Esophagus muscularis mucosa (tissue), 4 donors: ENCODE data around the gene TSPYL1. TPM values are rescaled to one million over a fixed set of nuclear protein-coding genes. Genes with fewer than 3 reads are reported as not detected.

Experiments used
- DNase-seq: peaks from one replicate; pipeline ENCODE4 v3.0.0-alpha.2; 2017; ENCODE audit errors: extremely low spot score
- H3K27ac ChIP-seq, 4 donors: fragments of 200-600 bp; sonication (generic); replicated peaks in 1 of 4; 1 replicate in 3 of 4; 2 replicates in 1 of 4; pipeline ENCODE4 v1.5.1; 2016 to 2019; ENCODE audit warnings: mild to moderate bottlenecking in 1 of 4
- H3K27me3 ChIP-seq, 4 donors: fragments of 200-600 bp; sonication (generic); one replicate each; pipeline versions ENCODE4 v1.5.1 to v1.6.0; 2016 to 2019
- H3K36me3 ChIP-seq, 4 donors: fragments of 200-600 bp; sonication (generic); one replicate each; pipeline ENCODE4 v1.5.1; 2016 to 2019
- H3K4me1 ChIP-seq, 4 donors: fragments of 200-600 bp; sonication (generic); one replicate each; pipeline ENCODE4 v1.5.1; 2016 to 2019
- H3K4me3 ChIP-seq, 4 donors: fragments of 200-600 bp; sonication (generic); 1 replicate in 2 of 4; 2 replicates in 2 of 4; pipeline ENCODE4 v1.5.1; 2016 to 2019; ENCODE audit warnings: mild to moderate bottlenecking in 4 of 4, moderate library complexity in 1 of 4
- H3K9me3 ChIP-seq, 4 donors: fragments of 200-600 bp; sonication (generic); 1 replicate in 3 of 4; 2 replicates in 1 of 4; pipeline ENCODE4 v1.5.1; 2016 to 2019
- EP300 ChIP-seq: sonication (generic); formaldehyde crosslinking; IDR thresholded peaks from one replicate; pipeline ENCODE4 v1.6.1; 2017; ENCODE audit warnings: antibody characterized with exemption
- POLR2A ChIP-seq: fragments of 450-650 bp; IDR thresholded peaks from one replicate; pipeline ENCODE4 v1.6.1; 2017; ENCODE audit warnings: antibody characterized with exemption, moderate library complexity, mild to moderate bottlenecking, low read depth
- POLR2AphosphoS5 ChIP-seq, 2 donors: sonication (generic); formaldehyde crosslinking; IDR thresholded peaks; one replicate each; pipeline ENCODE4 v1.6.1; 2017; ENCODE audit warnings: antibody characterized with exemption in 2 of 2
- WGBS: methylation state at CpG from one replicate; pipeline ENCODE4 v1.1.5; 2018; 5-methylcytosine and 5-hydroxymethylcytosine counted together
- intact Hi-C: fragments of 100-400 bp; cut with DNase I; formaldehyde crosslinking; loops from one replicate; pipeline ENCODE4 v1.15.1; 2023
- total RNA-seq, 4 donors: library from RNA; depleted of rRNA; stranded (reverse); fragments of >200 nt; gene quantifications; one replicate each; pipeline versions ENCODE4 v1.1.0 to v1.2.1, GENCODE V29; 2016
- TF ChIP-seq, protein P1 (sequence below), 3 experiments: fragments of 200-600 bp in 2 of 3; fragments of 450-650 bp in 1 of 3; sonication (generic) in 2 of 3; IDR thresholded peaks; one replicate each; pipeline ENCODE4 v1.5.1; 2017 to 2019; ENCODE audit warnings: antibody characterized with exemption in 3 of 3, mild to moderate bottlenecking in 2 of 3, moderate library complexity in 1 of 3

TSPYL1 gene
- 100 to 1,000 TPM in 1 of 4 donors, 10 to 100 TPM in 3; 67.7 to 113 (median 92.5) TPM for total RNA-seq

DNA sequence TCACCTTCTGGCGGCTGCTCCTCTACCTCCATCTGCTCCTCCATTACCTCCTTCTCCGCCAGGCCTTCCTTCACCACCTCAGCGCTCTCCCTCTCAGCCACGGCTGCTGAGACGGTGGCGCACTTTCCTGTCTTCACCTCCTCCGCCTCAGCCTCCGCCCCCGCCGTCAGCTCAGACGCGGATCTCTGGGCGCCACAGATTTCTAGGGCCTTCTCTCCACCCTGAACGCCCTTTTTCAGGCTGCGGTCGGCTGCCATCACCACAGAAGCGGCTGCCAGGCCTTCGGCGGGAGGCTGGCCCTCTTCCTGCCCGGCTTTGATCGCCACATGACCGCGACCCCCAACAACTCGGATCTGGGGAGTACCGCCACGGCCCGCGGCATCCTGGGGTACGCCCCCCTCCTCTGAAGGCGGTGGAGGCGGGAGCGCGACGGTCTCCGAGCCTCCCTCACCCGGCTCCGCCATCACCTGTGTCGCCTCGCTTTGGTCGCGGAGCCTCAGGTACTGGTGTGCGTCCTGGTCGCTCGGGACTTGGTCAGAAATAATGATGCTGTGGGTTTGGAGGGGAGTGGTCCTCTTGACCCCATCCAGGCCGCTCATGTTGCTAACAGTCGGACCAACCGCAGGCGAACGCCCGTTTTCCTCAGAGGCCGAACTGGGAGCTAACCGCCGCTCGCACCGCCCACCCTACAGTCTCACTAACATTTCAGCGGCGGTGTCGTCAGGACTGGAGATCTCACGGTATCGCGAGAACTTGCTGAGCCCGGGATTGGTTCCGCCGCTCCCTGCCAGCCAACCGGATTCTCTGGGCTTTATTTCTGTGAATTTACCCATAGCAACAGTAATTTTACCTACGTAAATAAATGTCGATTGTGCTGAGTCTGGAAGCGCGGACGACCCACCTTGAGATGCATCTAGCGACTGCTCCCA lies at the start of gene TSPYL1:
TSPYL1 (minus strand) TSS at position 699 of the 929 bp plus-strand sequence; CDS start at position 599, 100 bp downstream.
- Histone ChIP-seq H3K27ac (peak within 1 kb of the TSS; percentile 95 to 99 (median 98)), H3K27me3 (no peaks in the 10 kb centered on the region), H3K4me1 (peaks cover 39 to 54% (median 50%) of the 10 kb centered on the region in 4 donors), H3K36me3 (peaks cover 0 to 11% (median under 1%) of the 10 kb centered on the region in 4 donors), H3K9me3 (no peaks in the 10 kb centered on the region), H3K4me3 (peak within 1 kb of the TSS; percentile 78 to 95 (median 84))
- TF ChIP-seq POLR2A: peak; percentile 92
- TF ChIP-seq, protein P1, sequence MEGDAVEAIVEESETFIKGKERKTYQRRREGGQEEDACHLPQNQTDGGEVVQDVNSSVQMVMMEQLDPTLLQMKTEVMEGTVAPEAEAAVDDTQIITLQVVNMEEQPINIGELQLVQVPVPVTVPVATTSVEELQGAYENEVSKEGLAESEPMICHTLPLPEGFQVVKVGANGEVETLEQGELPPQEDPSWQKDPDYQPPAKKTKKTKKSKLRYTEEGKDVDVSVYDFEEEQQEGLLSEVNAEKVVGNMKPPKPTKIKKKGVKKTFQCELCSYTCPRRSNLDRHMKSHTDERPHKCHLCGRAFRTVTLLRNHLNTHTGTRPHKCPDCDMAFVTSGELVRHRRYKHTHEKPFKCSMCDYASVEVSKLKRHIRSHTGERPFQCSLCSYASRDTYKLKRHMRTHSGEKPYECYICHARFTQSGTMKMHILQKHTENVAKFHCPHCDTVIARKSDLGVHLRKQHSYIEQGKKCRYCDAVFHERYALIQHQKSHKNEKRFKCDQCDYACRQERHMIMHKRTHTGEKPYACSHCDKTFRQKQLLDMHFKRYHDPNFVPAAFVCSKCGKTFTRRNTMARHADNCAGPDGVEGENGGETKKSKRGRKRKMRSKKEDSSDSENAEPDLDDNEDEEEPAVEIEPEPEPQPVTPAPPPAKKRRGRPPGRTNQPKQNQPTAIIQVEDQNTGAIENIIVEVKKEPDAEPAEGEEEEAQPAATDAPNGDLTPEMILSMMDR (IDR thresholded peaks at IDR 0.05): no peak
- TF ChIP-seq POLR2AphosphoS5 (IDR thresholded peaks at IDR 0.05): peak; percentile 99 to 100
- intact Hi-C loops: loop anchor here (5.0 to 10.0 kb wide), 2 partner anchors 93 to 285 kb away; partner anchors contain the start of gene DSE
- peak; percentile 99 for DNase-seq
- WGBS: under 1% methylated on average over 38 of the region's 71 CpGs

DNA sequence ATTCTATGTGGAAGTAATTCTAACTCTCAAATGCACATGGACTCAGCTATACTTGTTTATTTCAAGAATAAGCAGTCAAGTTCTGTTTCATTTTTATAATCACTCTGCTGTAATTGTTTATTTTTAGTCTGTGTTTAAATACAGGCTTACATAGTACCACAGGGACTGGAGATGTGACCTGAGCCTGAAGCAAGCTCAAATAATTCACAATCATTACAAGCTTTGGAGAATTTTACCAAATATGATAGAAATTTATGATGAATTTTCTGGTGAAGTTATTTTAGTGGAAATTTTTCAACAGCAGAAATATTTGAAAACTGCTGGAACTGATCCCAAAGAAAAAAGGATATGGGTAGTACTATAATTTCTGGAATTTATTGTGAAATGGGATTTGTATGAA lies 49.4 kb upstream of the TSPYL1 start:
- Histone ChIP-seq H3K4me3 (no peak overlapping the region), H3K9me3 (no peaks in the 10 kb centered on the region), H3K27me3 (no peaks in the 10 kb centered on the region), H3K36me3 (no peaks in the 10 kb centered on the region), H3K4me1 (peaks cover 7 to 35% (median 19%) of the 10 kb centered on the region in 4 donors), H3K27ac (peak overlapping the region in 1 of 4 donors; percentile 23)
- TF ChIP-seq, protein P1 (IDR thresholded peaks at IDR 0.05): no peak
- TF ChIP-seq POLR2A: no peak
- no peak for TF ChIP-seq EP300
- no peak for TF ChIP-seq POLR2AphosphoS5 (IDR thresholded peaks at IDR 0.05)
- intact Hi-C loops: no loop called here
- DNase-seq: no peak

DNA sequence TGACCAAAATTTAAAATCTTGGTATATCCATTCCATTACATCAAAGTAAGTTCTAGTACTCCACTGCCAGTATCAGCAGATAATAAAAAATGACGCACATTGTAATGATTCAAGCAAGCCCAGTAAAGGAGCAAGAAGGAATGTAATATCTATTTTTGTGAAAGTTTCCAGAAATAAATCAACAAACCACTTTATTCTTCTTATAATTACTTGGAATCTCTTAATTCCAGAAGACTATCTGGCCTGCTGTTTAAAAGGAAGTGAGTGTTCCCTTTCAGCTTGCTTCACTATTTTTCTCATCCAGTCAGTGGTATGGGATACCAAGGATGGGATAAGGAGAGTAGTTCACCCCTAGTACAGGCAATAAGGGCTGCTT lies 48.8 kb upstream of the TSPYL1 start:
- TF ChIP-seq EP300 (no peak), POLR2AphosphoS5 (IDR thresholded peaks at IDR 0.05) (no peak), POLR2A (no peak)
- TF ChIP-seq, protein P1 (IDR thresholded peaks at IDR 0.05): no peak
- Histone ChIP-seq H3K36me3 (no peaks in the 10 kb centered on the region), H3K27ac (peak overlapping the region in 1 of 4 donors; percentile 23), H3K27me3 (no peaks in the 10 kb centered on the region), H3K9me3 (no peaks in the 10 kb centered on the region), H3K4me3 (no peak overlapping the region), H3K4me1 (peaks cover 7 to 35% (median 19%) of the 10 kb centered on the region in 4 donors)
- DNase-seq: no peak
- 77% methylated on average over 1 of the region's 1 CpG for WGBS
- intact Hi-C loops: no loop called here

DNA sequence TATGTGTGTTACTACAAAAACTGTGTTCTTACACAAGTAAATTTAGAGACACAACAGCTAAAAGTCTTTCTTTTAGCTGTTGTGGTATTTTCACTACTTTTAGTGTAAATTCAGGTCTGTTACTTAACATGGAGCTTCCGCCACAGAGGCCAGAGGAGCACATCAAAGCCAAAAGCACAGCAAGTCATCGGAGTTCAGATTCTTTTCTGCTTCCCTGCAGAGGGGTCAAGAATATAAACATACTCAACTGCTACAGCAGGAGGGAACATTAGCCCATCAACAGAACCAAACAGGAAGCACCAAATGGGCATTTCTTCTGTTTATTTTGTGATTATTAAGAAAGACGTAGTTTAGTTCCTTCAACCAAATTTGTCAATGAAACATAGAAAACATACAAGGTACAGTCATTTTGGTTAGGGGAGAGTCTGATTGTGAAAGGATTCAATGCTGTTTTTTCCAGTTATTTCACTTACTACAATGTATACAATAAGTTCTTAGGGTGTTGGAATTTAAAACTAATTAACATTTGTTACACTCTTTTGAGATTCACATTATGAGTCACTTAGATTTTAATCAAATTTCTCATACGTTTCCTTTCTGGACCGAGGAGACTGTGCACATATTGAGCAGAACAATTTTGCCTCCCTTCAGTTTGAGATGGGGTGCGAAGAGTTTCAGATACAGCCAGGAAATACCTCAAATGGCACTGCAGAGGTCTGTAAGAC lies 48.2 kb upstream of the TSPYL1 start:
- intact Hi-C loops: no loop called here
- 83% methylated on average over 6 of the region's 6 CpGs for WGBS
- DNase-seq: no peak
- Histone ChIP-seq H3K27me3 (no peaks in the 10 kb centered on the region), H3K4me1 (peaks cover 7 to 35% (median 19%) of the 10 kb centered on the region in 4 donors), H3K4me3 (no peak overlapping the region), H3K9me3 (no peaks in the 10 kb centered on the region), H3K36me3 (no peaks in the 10 kb centered on the region), H3K27ac (peak overlapping the region in 1 of 4 donors; percentile 23)
- TF ChIP-seq EP300 (no peak), POLR2AphosphoS5 (IDR thresholded peaks at IDR 0.05) (no peak), POLR2A (no peak)
- TF ChIP-seq, protein P1 (IDR thresholded peaks at IDR 0.05): no peak
